Endothelial cell of umbilical vein (primary cell): ENCODE results near the gene PHC1. TPM values are rescaled to one million over a fixed set of nuclear protein-coding genes. Genes with fewer than 3 reads are reported as not detected.
A peak's percentile ranks its signal among the peaks of the same experiment; 100 is the strongest.
"Not testable (repeated sequence)": the region's sequence is repeated elsewhere in the genome, so short reads cannot be mapped to it uniquely, and the experiment has no call there.

Source experiments
- BruUV-seq: library from RNA; stranded (reverse); fragments of 400-500 nt; replicated peaks from 2 replicates; lab custom pipeline; 2021; lab: Mats Ljungman, UMichigan
- CTCF ChIA-PET: fragments of 300-600, 350-600 bp; sonication (Branson Sonifier 250); formaldehyde crosslinking; loops from one replicate; lab custom pipeline; 2021; ENCODE audit warnings: antibody characterized with exemption, inconsistent platforms; lab: Charles Lee
- POLR2A ChIA-PET: fragments of 300-600, 350-600 bp; sonication (Branson Sonifier 250); formaldehyde crosslinking; loops from one replicate; lab custom pipeline; 2021; ENCODE audit warnings: antibody characterized with exemption, inconsistent platforms; lab: Charles Lee
- DNase-seq: peaks from one replicate; pipeline ENCODE4 v3.0.0-alpha.2; 2011; ENCODE audit warnings: low read depth, low spot score
- FAIRE-seq: peaks from 2 replicates; lab custom pipeline; 2011; peaks lifted over from hg19 to GRCh38; lab: Jason Lieb, UNC
- H2AFZ ChIP-seq: 2 replicates; pipeline ENCODE4 v1.6.0; 2012; ENCODE audit warnings: low read depth, low read length, control low read depth, inconsistent platforms
- H3K27ac ChIP-seq: 2 replicates; pipeline ENCODE4 v1.5.1; 2011; ENCODE audit warnings: low read depth, mild to moderate bottlenecking, control low read depth, low read length, moderate library complexity; ENCODE audit not compliant: insufficient read depth
- H3K27me3 ChIP-seq, 2 experiments: 2 replicates each; pipeline versions ENCODE4 v1.6.0 to v1.6.1; 2011; ENCODE audit warnings: low read length in 2 of 2, mixed read lengths in 1 of 2; ENCODE audit not compliant: control insufficient read depth in 2 of 2, insufficient read depth in 2 of 2
- H3K36me3 ChIP-seq, 2 experiments: 2 replicates in 1 of 2; 3 replicates in 1 of 2; pipeline ENCODE4 v1.5.1; 2011; ENCODE audit warnings: low read length in 2 of 2, mild to moderate bottlenecking in 1 of 2, moderate library complexity in 1 of 2; ENCODE audit not compliant: control insufficient read depth in 2 of 2, insufficient read depth in 2 of 2; ENCODE audit errors: extremely low read depth in 1 of 2
- H3K4me1 ChIP-seq: 3 replicates; pipeline ENCODE4 v1.5.1; 2011; ENCODE audit warnings: mild to moderate bottlenecking, low read length; ENCODE audit not compliant: control insufficient read depth, insufficient read depth; ENCODE audit errors: extremely low read depth
- H3K4me2 ChIP-seq: 2 replicates; pipeline ENCODE4 v1.6.1; 2011; ENCODE audit warnings: low read length, control low read depth, mixed read lengths; ENCODE audit not compliant: insufficient read depth
- H3K4me3 ChIP-seq, 3 experiments: fragments of 200-600 bp in 1 of 3; sonication (generic), shearing (Covaris generic) in 1 of 3; replicated peaks in 1 of 3; 2 replicates each; pipeline ENCODE4 v1.5.1; 2011 to 2016; ENCODE audit warnings: control low read depth in 3 of 3, low read length in 3 of 3, mild to moderate bottlenecking in 2 of 3, inconsistent platforms in 1 of 3, low read depth in 1 of 3, moderate library complexity in 1 of 3; ENCODE audit not compliant: insufficient read depth in 1 of 3
- H3K79me2 ChIP-seq: 2 replicates; pipeline ENCODE4 v1.6.0; 2012; ENCODE audit warnings: low read length, inconsistent platforms; ENCODE audit not compliant: control insufficient read depth, insufficient read depth
- H3K9ac ChIP-seq: replicated peaks from 2 replicates; pipeline ENCODE3; 2011; ENCODE audit warnings: low read length, control low read depth; ENCODE audit not compliant: insufficient read depth; ENCODE audit errors: extremely low read depth
- H3K9me1 ChIP-seq: replicated peaks from 3 replicates; pipeline ENCODE4 v1.6.0; 2011; ENCODE audit warnings: mild to moderate bottlenecking, low read length; ENCODE audit not compliant: control insufficient read depth, insufficient read depth; ENCODE audit errors: extremely low read depth
- H3K9me3 ChIP-seq: replicated peaks from 2 replicates; pipeline ENCODE4 v1.5.1; 2012; ENCODE audit warnings: low read length, inconsistent platforms; ENCODE audit not compliant: control insufficient read depth, insufficient read depth
- H4K20me1 ChIP-seq: replicated peaks from 2 replicates; pipeline ENCODE3; 2011; ENCODE audit warnings: mild to moderate bottlenecking, low read length; ENCODE audit not compliant: control insufficient read depth, insufficient read depth; ENCODE audit errors: extremely low read depth
- MAX ChIP-seq: IDR thresholded peaks from 2 replicates; pipeline ENCODE4 v1.6.1; 2011; ENCODE audit not compliant: insufficient read depth, insufficient read length
- dilution Hi-C: fragments of 300-500 bp; cut with MboI; formaldehyde crosslinking; loops from one replicate; pipeline ENCODE4 v1.15.0; 2019; ENCODE audit warnings: low sequenced_read_pairs; ENCODE audit not compliant: extremely low pct_ligation_motif_present
- intact Hi-C: fragments of 100-400 bp; cut with micrococcal nuclease; formaldehyde crosslinking; loops from one replicate; pipeline ENCODE4 v1.10.0; 2022
- polyA plus RNA-seq, 4 experiments: library from polyadenylated mRNA; depleted of rRNA in 3 of 4; stranded (reverse) in 3 of 4; unstranded in 1 of 4; fragments of >200 nt; gene quantifications; 2 replicates each; pipeline versions ENCODE4 v1.2.1 to v1.2.3, GENCODE V29; 2011 to 2012; ENCODE audit warnings: missing spikeins in 1 of 4
- total RNA-seq: library from RNA; stranded (reverse); gene quantifications from 2 replicates; pipeline ENCODE4 v1.2.3, GENCODE V29; 2021

Gene PHC1
- total and polyA plus RNA-seq, 2 donors (not counting 3 experiments of a cell fraction or from before 2014, with no cell fraction given), result 37.3 to 66.3 TPM

- H3K4me2 ChIP-seq, result no peak overlapping the region
- H3K9me3 ChIP-seq, result no peaks in the 10 kb centered on the region
- ChIA-PET POLR2A (no interaction called here), CTCF (no interaction called here)
- no peak overlapping the region for H3K27ac ChIP-seq
- FAIRE-seq, result no peak
- peaks cover 4 to 8% of the 10 kb centered on the region in 2 experiments for H3K36me3 ChIP-seq
- TF ChIP-seq MAX, result no peak
- no peak overlapping the region for H3K9ac ChIP-seq
- dilution Hi-C loops (no loop called here), intact Hi-C loops (no loop called here)
- H2AFZ ChIP-seq, result no peak overlapping the region
- no peaks in the 10 kb centered on the region for H3K79me2 ChIP-seq
- H4K20me1 ChIP-seq, result no peaks in the 10 kb centered on the region
- H3K27me3 ChIP-seq, result no peaks in the 10 kb centered on the region
- H3K9me1 ChIP-seq, result no peaks in the 10 kb centered on the region
- BruUV-seq, result no TSS peak
- no peaks in the 10 kb centered on the region for H3K4me1 ChIP-seq
- no peak for DNase-seq
- no peak overlapping the region for H3K4me3 ChIP-seq
These were observed 8.2 kb downstream of the PHC1 start for GRCh38 chr12:8922544-8922943.

- dilution Hi-C loops, DNase-seq, H4K20me1 ChIP-seq, FAIRE-seq, H3K27ac ChIP-seq, H3K9me1 ChIP-seq, H3K9ac ChIP-seq, H3K36me3 ChIP-seq, BruUV-seq, H3K4me2 ChIP-seq, POLR2A ChIA-PET, intact Hi-C loops, H3K27me3 ChIP-seq, H2AFZ ChIP-seq, H3K79me2 ChIP-seq, H3K4me1 ChIP-seq, H3K9me3 ChIP-seq, H3K4me3 ChIP-seq: not testable (repeated sequence)
- CTCF ChIA-PET, result interaction anchor here (0.8 kb wide), 1 partner anchor 274 kb away, joined by 3 read pairs; no protein-coding TSS in a partner anchor
These were observed 16.5 kb downstream of the PHC1 start for GRCh38 chr12:8930655-8931323.

GRCh38 chr12:8932464-8932863 is 18.2 kb downstream of the PHC1 start:
- H3K4me3 ChIP-seq, H3K36me3 ChIP-seq, H3K9me3 ChIP-seq, CTCF ChIA-PET, H3K79me2 ChIP-seq, H3K9me1 ChIP-seq, H3K4me2 ChIP-seq, H4K20me1 ChIP-seq, dilution Hi-C loops, H3K27ac ChIP-seq, intact Hi-C loops, DNase-seq, H3K27me3 ChIP-seq, H3K4me1 ChIP-seq, FAIRE-seq, H2AFZ ChIP-seq, H3K9ac ChIP-seq, POLR2A ChIA-PET: not testable (repeated sequence)
- BruUV-seq, result TSS peak; percentile 19

GRCh38 chr12:8934080-8934479 is 19.8 kb downstream of the PHC1 start:
- CTCF ChIA-PET, result not testable (repeated sequence)

More at GRCh38 chr12:8934080-8934479, 19.8 kb downstream of the PHC1 start:
- H2AFZ ChIP-seq, H3K4me1 ChIP-seq, H3K4me3 ChIP-seq, DNase-seq, H4K20me1 ChIP-seq, H3K9ac ChIP-seq, dilution Hi-C loops, H3K9me1 ChIP-seq, H3K27ac ChIP-seq, POLR2A ChIA-PET, H3K27me3 ChIP-seq, H3K4me2 ChIP-seq, H3K79me2 ChIP-seq, FAIRE-seq, H3K9me3 ChIP-seq, BruUV-seq, intact Hi-C loops: not testable (repeated sequence)
- H3K36me3 ChIP-seq, result peaks cover 4 to 12% of the 10 kb centered on the region in 2 experiments
